Astrocyte (in vitro differentiated cells and primary cell): ENCODE results near the gene FAM234A. TPM values are rescaled to one million over a fixed set of nuclear protein-coding genes. Genes with fewer than 3 reads are reported as not detected.

Experiments used
- DNase-seq: peaks from one replicate; pipeline ENCODE4 v3.0.0-alpha.2; 2010; ENCODE audit warnings: low read depth
- FAIRE-seq: peaks from 2 replicates; lab custom pipeline; 2011; peaks lifted over from hg19 to GRCh38; lab: Jason Lieb, UNC
- H2AFZ ChIP-seq: 2 replicates; pipeline ENCODE4 v1.6.0; 2012; ENCODE audit warnings: low read depth, low read length, inconsistent platforms
- H3K27ac ChIP-seq: 2 replicates; pipeline ENCODE4 v1.5.1; 2011; ENCODE audit warnings: low read depth, low read length, inconsistent platforms
- H3K27me3 ChIP-seq: 2 replicates; pipeline ENCODE4 v1.6.0; 2011; ENCODE audit warnings: low read length, inconsistent platforms; ENCODE audit not compliant: insufficient read depth
- H3K36me3 ChIP-seq: 2 replicates; pipeline ENCODE4 v1.5.1; 2011; ENCODE audit warnings: low read length, inconsistent platforms; ENCODE audit not compliant: insufficient read depth
- H3K4me1 ChIP-seq: 2 replicates; pipeline ENCODE4 v1.5.1; 2011; ENCODE audit warnings: low read length, inconsistent platforms; ENCODE audit not compliant: insufficient read depth
- H3K4me2 ChIP-seq: 2 replicates; pipeline ENCODE4 v1.6.0; 2012; ENCODE audit warnings: low read length, inconsistent platforms
- H3K4me3 ChIP-seq: 2 replicates; pipeline ENCODE4 v1.5.1; 2011; ENCODE audit warnings: low read depth, mild to moderate bottlenecking, low read length, inconsistent platforms; ENCODE audit not compliant: insufficient read depth
- H3K79me2 ChIP-seq: 2 replicates; pipeline ENCODE4 v1.6.0; 2012; ENCODE audit warnings: mild to moderate bottlenecking, low read length, inconsistent platforms; ENCODE audit not compliant: insufficient read depth
- H3K9ac ChIP-seq: 2 replicates; pipeline ENCODE4 v1.6.0; 2012; ENCODE audit warnings: mild to moderate bottlenecking, low read length, inconsistent platforms
- H3K9me3 ChIP-seq: 2 replicates; pipeline ENCODE4 v1.5.1; 2012; ENCODE audit warnings: low read depth, mild to moderate bottlenecking, low read length, inconsistent platforms; ENCODE audit not compliant: insufficient read depth
- H4K20me1 ChIP-seq: 2 replicates; pipeline ENCODE4 v1.6.0; 2012; ENCODE audit warnings: low read length, inconsistent platforms; ENCODE audit not compliant: insufficient read depth
- H3K27ac Mint-ChIP-seq: one replicate; pipeline ENCODE4 v1.8.0; 2021; ENCODE audit warnings: mild to moderate bottlenecking, mixed read lengths; ENCODE audit not compliant: unreplicated experiment
- H3K27me3 Mint-ChIP-seq: one replicate; pipeline ENCODE4 v1.8.0; 2021; ENCODE audit warnings: low read depth, mixed read lengths; ENCODE audit not compliant: unreplicated experiment
- H3K36me3 Mint-ChIP-seq: one replicate; pipeline ENCODE4 v1.8.0; 2021; ENCODE audit warnings: low read depth, mixed read lengths; ENCODE audit not compliant: unreplicated experiment
- H3K4me1 Mint-ChIP-seq: one replicate; pipeline ENCODE4 v1.8.0; 2021; ENCODE audit warnings: low read depth, mixed read lengths; ENCODE audit not compliant: unreplicated experiment
- H3K4me3 Mint-ChIP-seq: one replicate; pipeline ENCODE4 v1.8.0; 2021; ENCODE audit warnings: mild to moderate bottlenecking, moderate library complexity, mixed read lengths; ENCODE audit not compliant: unreplicated experiment
- H3K9me3 Mint-ChIP-seq: one replicate; pipeline ENCODE4 v1.8.0; 2021; ENCODE audit warnings: mild to moderate bottlenecking, mixed read lengths; ENCODE audit not compliant: unreplicated experiment
- EZH2 ChIP-seq: IDR thresholded peaks from 2 replicates; pipeline ENCODE4 v1.6.1; 2012; ENCODE audit warnings: mild to moderate bottlenecking, low read length, inconsistent platforms; ENCODE audit not compliant: insufficient read depth
- total RNA-seq: library from RNA; stranded (reverse); gene quantifications from 2 replicates; pipeline ENCODE4 v1.2.1, GENCODE V29; 2021
- TF ChIP-seq, protein P1 (sequence below): IDR thresholded peaks from 2 replicates; pipeline ENCODE4 v1.5.1; 2011; ENCODE audit warnings: low read depth, mild to moderate bottlenecking, inconsistent platforms, low read length, moderate library complexity; ENCODE audit not compliant: insufficient read depth

The FAM234A gene
- total RNA-seq, 1 donor from 2014 or later = 70.8 TPM

DNA sequence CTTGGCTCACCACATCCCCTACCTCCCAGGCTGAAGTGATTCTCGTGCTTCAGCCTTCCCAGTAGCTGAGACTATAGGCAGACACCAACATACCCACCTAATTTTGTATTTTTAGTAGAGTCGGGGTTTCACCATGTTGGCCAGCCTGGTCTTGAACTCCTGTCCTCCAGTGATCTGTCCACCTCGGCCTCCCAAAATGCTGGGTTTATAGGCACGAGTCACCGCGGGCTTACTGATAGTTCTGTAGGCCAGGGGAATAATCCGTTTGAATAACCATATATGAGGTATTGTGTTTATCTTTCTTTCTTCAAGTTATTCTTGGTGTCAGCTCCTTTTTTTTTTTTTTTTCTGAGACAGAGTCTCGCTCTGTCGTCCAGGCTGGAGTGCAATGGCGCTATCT is 7.7 kb downstream of the FAM234A start:
- FAIRE-seq = no peak
- H3K4me2 ChIP-seq = no peak overlapping the region
- no peak overlapping the region for H3K27ac ChIP-seq
- no peaks in the 10 kb centered on the region for H3K36me3 ChIP-seq
- no peak for DNase-seq
- H3K9me3 ChIP-seq = no peaks in the 10 kb centered on the region
- H3K79me2 ChIP-seq = peaks cover 21% of the 10 kb centered on the region
- no peak overlapping the region for H2AFZ ChIP-seq
- no peak overlapping the region for H3K4me3 ChIP-seq
- TF ChIP-seq, protein P1, sequence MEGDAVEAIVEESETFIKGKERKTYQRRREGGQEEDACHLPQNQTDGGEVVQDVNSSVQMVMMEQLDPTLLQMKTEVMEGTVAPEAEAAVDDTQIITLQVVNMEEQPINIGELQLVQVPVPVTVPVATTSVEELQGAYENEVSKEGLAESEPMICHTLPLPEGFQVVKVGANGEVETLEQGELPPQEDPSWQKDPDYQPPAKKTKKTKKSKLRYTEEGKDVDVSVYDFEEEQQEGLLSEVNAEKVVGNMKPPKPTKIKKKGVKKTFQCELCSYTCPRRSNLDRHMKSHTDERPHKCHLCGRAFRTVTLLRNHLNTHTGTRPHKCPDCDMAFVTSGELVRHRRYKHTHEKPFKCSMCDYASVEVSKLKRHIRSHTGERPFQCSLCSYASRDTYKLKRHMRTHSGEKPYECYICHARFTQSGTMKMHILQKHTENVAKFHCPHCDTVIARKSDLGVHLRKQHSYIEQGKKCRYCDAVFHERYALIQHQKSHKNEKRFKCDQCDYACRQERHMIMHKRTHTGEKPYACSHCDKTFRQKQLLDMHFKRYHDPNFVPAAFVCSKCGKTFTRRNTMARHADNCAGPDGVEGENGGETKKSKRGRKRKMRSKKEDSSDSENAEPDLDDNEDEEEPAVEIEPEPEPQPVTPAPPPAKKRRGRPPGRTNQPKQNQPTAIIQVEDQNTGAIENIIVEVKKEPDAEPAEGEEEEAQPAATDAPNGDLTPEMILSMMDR = no peak
- no peak for TF ChIP-seq EZH2
- peaks cover 6% of the 10 kb centered on the region for H3K4me1 Mint-ChIP-seq
- no peaks in the 10 kb centered on the region for H3K9me3 Mint-ChIP-seq
- no peak overlapping the region for H3K9ac ChIP-seq
- peaks cover 27% of the 10 kb centered on the region for H4K20me1 ChIP-seq
- no peak overlapping the region for H3K4me3 Mint-ChIP-seq
- H3K27me3 ChIP-seq = no peaks in the 10 kb centered on the region
- no peak overlapping the region for H3K27ac Mint-ChIP-seq
- H3K27me3 Mint-ChIP-seq = no peaks in the 10 kb centered on the region
- H3K4me1 ChIP-seq = no peaks in the 10 kb centered on the region
- no peaks in the 10 kb centered on the region for H3K36me3 Mint-ChIP-seq

DNA sequence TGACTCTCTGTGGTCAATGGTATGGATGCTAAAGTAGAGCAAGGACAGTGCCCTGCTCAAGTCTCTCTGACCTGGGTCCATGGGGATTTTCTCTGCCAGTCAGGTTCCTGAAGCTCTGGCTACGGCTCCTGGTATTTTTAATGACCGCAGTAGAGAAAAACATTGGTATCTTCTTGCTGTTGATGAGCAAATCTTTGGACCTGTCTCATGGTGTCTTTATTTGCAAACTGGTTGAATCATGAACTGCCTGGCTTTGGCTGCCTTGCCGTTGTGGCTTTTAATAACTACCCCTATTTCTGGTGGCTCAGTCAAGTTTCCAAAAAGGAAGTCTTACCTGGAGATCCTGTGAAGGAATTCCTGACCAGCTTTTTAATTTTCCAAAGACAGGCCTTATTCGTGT is 8.7 kb downstream of the FAM234A start:
- no peak overlapping the region for H2AFZ ChIP-seq
- no peaks in the 10 kb centered on the region for H3K27me3 ChIP-seq
- Mint-ChIP-seq H3K4me1 (peaks cover 6% of the 10 kb centered on the region), H3K9me3 (no peaks in the 10 kb centered on the region), H3K27me3 (no peaks in the 10 kb centered on the region), H3K36me3 (no peaks in the 10 kb centered on the region), H3K4me3 (no peak overlapping the region), H3K27ac (no peak overlapping the region)
- no peaks in the 10 kb centered on the region for H3K4me1 ChIP-seq
- H3K9ac ChIP-seq = no peak overlapping the region
- TF ChIP-seq, protein P1 = no peak
- no peak for TF ChIP-seq EZH2
- no peak overlapping the region for H3K27ac ChIP-seq
- no peak for FAIRE-seq
- H3K9me3 ChIP-seq = no peaks in the 10 kb centered on the region
- H4K20me1 ChIP-seq = peaks cover 31% of the 10 kb centered on the region
- H3K4me2 ChIP-seq = no peak overlapping the region
- H3K36me3 ChIP-seq = no peaks in the 10 kb centered on the region
- no peak for DNase-seq
- H3K4me3 ChIP-seq = no peak overlapping the region
- peaks cover 21% of the 10 kb centered on the region for H3K79me2 ChIP-seq

DNA sequence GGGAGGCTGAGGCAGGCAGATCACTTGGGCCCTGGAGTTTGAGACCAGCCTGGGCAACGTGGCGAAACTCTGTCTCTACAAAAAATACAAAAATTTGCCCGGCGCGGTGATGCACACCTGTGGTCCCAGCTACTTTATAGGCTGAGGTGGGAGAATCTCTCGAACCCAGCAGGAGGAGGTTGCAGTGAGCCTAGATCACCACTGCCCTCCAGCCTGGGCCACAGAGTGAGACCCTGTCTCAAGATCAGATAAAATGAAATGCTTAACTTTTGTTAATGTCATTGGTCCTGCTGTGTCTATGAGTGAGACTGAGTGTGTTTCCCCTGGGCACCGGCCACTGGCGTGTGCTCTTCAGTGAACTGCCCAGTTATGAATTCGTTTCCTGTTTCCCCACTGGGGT is 10.5 kb downstream of the FAM234A start:
- Histone ChIP-seq H3K4me3 (no peak overlapping the region), H3K27ac (no peak overlapping the region), H3K79me2 (peaks cover 15% of the 10 kb centered on the region), H2AFZ (no peak overlapping the region), H3K27me3 (no peaks in the 10 kb centered on the region), H3K36me3 (no peaks in the 10 kb centered on the region), H3K9ac (no peak overlapping the region), H3K4me2 (no peak overlapping the region), H4K20me1 (peaks cover 25% of the 10 kb centered on the region), H3K9me3 (no peaks in the 10 kb centered on the region), H3K4me1 (peaks cover under 1% of the 10 kb centered on the region)
- Mint-ChIP-seq H3K9me3 (no peaks in the 10 kb centered on the region), H3K27me3 (no peaks in the 10 kb centered on the region), H3K4me3 (no peak overlapping the region), H3K4me1 (peaks cover 5% of the 10 kb centered on the region), H3K27ac (no peak overlapping the region), H3K36me3 (no peaks in the 10 kb centered on the region)
- no peak for FAIRE-seq
- TF ChIP-seq, protein P1 = no peak
- TF ChIP-seq EZH2 = no peak
- no peak for DNase-seq
